ENCODE measurements around the gene C6orf47.

C6orf47 gene

DNA sequence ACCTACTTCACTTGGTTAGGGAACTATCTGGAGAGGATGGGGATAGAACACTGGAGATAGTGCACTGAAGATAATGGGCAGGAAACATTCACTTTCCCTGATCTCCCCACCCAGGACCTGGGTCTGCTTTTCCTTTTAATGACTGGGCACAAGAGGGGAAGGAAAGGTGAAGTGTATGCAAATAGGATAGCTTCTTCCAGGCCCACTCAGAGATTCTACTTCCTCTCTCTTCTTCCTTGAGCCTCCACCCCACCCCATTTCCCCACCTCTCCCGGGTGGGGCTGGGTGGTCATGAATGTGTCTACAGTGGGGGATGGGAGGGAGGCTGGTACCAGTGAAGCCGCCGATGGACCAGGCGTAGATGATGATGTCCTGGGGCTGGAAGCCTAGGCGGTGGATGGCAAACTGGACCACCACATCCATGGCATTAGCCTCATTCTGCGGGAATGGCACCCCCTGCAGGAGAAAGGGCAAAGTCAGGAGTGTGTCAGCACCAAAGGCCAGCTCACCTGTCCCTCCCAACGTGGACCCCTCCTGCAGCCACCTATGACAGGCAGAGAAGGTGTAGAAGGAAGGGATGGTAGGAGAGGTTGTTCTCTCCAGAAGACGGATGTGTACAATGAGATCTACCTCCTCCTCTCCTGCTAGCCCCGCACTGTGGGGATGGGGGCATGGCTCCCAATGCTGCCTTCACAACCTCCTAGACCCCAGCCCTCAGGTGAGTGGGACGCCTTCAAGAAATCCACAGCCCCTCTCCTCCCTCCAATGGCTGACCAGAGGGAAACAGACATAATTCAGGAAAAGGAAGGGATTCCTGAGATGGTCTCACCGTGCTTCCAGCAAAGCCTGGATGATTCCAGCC, 28.9 kb upstream of the C6orf47 start:
- H3K27ac ChIP-seq = no peak overlapping the region
- DNase-seq (ENCODE audit: low read depth, low spot score) = no peak

DNA sequence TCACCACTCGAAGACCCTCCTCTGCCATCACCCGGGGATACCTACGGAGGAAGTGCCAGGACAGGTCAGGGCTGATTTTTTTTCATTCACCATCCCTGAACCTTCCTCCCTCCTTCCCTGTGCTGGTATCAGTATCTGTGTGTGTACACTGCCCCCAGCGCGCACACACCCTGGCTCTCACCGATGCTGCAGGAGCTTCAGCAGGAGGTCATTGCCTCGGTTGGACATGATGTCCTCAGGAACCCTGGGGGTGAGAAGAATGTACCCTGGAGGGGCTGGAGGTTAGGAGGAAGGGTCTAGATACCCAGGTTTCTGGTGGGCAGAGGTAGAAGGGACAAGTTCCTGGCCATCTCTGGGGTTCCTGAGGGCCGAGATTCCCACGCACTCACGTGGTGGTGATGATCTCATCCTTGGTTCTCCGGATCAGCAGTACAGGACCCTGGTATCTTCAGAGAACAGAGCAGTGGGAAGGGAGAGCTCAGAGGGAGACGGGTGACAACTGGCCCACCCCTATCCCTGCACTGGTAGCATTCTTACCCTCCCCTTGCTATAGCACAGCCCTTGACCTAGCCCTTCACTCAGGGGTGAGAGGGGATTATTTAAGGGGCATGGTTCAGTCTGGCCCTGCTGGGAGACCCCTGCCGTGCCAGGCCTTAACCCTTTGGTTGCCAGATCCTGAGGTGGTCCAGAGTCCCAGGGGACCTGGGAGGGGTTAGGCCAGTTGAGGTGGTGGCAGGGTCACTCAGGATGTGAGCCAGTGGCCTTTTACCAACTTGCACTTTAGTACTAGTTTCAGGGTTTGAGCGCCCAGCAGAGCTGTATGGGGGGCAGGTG, 27.5 kb upstream of the C6orf47 start:
- no peak for DNase-seq (ENCODE audit: low read depth, low spot score)
- H3K27ac ChIP-seq = no peak overlapping the region

DNA sequence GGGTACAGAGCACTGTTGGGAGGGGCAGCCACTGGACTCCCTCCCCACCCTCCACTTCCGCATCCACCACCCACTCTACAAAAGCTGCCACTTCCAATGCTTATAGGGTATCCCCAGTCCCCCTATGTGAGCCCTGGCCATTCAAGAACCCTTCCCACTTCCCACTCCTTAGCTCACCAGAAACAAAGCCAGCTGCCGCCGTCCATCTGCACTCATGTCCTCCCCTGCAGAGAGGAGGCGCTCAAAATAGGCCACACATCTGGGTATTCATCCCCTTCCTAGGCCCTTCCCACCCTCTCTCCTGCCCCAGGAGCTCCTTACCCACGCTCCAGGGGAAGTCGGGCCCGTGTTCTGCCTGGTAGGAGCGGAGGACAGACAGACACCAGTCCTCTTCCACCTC, 26.7 kb upstream of the C6orf47 start:
- no peak for DNase-seq (ENCODE audit: low read depth, low spot score)
- H3K27ac ChIP-seq = no peak overlapping the region

DNA sequence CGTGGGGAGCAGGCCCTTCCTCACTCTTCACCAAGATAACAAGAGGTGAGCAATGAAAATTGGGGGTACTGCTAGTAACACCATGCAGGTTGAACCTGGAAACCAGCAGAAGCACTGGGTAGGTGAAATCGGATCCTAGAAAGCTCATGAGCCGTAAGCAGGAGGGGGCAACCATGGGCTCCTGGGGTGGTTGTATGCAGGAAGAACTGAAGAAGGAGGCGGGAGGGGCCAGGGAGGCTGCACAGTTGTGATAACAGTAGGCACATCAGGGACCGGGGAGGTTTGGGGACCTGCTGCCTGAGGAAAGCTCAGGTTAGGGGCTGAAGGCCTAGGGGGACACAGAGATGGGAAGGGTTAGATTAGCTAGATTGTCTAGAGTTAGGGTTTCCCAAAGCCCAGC, 25.9 kb upstream of the C6orf47 start:
- H3K27ac ChIP-seq = no peak overlapping the region
- DNase-seq (ENCODE audit: low read depth, low spot score) = no peak

DNA sequence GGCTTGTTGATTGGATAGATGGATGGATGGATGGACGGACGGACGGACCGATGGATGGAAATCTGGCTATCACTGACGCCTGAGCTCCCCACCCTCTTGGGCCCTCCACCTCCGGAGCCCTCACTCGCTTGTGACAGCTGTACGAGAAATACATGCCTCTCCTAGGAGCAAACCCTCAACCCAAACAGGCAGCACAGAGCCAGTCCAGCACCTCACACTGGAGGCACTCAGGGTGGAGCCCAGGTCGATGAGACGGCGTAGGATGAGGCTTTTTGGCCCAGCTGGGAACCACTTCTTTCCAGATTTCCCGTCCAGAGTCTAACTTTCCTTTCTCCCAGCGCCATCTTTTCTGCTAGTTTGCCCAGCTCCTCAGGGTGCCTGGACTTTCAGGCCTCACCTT, 23.0 kb upstream of the C6orf47 start:
- no peak overlapping the region for H3K27ac ChIP-seq
- no peak for DNase-seq (ENCODE audit: low read depth, low spot score)

DNA sequence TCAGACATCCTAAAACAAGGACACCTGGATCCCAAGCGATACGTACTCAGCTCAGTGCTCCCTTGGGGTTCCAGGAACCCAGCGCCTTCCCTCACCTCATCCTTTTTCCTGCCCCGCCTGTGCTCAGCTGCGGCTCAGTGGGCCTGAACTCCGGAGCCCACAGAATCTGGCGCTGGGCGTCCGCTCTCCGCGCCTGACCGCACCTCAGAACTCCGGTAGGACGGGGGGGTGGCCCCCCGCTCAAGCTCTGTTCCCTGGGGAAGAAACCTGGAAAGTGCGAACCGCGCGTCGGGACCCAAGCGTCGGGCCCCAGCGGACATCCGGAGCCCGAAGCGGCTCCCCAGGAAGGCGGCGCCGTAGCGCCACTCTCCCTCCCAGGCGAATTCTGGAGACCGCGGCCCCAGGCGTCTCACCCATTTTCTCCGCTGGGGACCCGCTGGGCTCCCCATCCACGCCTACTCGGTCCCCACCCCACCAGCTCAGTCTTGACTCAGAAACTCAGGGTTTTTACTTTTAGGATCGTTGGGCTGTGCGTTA, 20.6 kb upstream of the C6orf47 start:
- H3K27ac ChIP-seq = peak overlapping the region; percentile 40
- DNase-seq (ENCODE audit: low read depth, low spot score) = no peak

DNA sequence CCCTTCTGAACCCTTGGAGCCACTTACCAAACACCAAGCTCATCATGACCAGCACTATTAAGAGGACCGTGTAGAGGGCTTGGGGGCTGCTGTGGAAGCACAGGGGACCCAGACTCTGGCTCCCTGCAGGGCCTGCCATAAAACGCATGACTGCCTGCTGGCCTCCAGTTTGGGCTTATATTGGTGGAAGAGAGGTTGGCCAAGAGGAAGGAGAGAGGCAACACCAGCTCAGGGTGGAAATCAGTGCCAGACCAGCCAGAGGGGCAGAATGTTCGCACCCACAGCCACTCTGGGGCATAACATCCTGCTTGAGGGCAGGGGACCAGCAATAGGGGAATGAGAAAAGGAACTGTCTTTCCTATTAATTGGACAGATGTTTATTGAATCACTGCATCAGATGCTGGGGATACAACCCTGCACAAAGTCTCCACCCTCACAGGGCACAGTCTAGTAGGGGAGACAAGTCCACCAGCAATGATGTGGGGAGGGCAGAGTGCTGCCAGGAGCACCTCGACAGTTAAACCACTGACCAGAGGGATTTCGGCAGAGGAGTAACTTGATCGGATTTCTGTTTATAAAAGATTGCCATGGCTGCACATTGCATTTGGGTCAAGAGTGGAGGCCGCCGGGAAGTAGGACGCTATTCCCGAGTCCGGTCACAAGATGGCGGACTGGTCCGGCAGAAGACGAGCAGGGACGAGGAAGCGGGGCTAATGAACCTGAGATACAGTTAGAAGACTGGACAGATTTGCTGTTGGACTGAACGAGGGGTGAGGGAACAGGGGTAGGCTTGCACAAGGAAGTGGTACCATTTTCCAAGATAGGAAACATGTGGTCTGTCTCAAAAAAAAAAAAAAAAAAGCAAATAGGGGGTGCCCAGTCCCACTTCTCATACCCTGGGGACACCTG, 19.9 kb upstream of the C6orf47 start, which contains the start of gene LY6G5C:
TSS of gene LY6G5C (minus strand) at position 842 of the 909 bp plus-strand sequence. CDS start at position 148, 694 bp downstream.
- DNase-seq (ENCODE audit: low read depth, low spot score) = no peak
- H3K27ac ChIP-seq = peak within 1 kb of the TSS; percentile 40

DNA sequence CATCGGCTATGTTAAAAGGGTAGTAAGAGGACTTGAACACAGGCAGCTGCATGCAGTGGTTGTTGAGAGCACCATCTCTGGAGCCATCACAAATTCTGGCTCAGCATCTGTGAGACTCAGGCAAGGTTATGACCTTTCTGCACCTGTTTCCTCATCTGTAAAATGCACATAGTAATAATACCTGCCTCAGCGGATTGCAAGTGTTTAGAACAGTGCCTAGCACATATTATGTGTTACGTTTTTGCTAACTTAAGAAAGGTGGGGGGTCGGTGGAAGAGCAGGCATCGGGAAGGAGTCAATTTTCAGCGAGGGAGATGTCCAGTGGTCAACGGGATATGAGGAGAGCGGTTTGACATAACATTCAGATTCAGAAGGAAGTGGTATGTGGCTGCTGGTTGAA, 17.4 kb upstream of the C6orf47 start:
- DNase-seq (ENCODE audit: low read depth, low spot score) = no peak
- H3K27ac ChIP-seq = no peak overlapping the region

DNA sequence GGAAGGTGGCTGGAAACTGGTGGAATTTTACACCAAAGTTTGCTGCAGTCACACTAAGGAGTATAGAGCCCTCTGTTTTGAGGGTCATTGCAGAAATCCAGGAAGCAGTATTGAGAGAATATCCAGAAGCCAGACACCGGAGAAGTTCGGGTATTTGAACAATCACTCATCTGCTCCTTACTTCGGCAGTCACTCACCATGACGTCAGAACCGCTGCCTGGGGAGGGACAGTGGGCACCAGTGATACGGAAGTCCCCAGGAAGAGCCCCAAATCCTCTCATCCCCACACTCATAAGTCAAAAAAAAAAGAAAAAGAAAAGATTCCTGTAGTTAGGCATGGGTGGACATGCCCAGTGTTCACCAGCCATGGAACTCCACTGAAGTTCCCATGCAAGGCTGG, 16.3 kb upstream of the C6orf47 start:
- DNase-seq (ENCODE audit: low read depth, low spot score) = no peak
- H3K27ac ChIP-seq = no peak overlapping the region

DNA sequence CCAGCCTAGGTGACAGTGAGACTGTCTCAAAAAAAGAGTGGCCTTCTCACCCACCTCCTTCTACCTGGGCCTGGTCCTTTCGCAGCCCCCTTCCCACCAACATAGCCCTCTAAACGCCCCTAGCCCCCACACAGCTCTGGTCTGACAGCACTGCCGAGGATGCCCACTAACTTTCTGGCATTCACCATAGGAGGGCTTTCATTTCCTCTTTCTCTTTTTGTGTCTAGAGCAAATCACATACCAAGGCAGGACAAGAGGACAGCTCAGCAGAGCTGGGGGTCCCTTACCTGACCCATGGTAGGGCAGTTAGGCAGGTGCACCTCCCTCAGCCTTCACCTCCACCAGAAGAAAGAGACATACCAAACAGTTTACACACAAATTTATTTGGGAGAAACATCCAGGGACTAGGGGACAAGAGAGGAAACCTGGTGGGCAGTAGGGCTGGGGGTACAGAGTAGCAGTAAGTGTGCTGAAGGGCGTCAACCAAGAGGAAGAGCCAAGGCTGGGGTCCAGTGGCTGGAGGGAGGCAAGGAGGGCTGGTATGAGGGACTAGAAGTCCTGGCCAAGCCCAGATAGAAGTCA, 15.8 kb upstream of the C6orf47 start:
- DNase-seq (ENCODE audit: low read depth, low spot score) = no peak
- H3K27ac ChIP-seq = no peak overlapping the region

DNA sequence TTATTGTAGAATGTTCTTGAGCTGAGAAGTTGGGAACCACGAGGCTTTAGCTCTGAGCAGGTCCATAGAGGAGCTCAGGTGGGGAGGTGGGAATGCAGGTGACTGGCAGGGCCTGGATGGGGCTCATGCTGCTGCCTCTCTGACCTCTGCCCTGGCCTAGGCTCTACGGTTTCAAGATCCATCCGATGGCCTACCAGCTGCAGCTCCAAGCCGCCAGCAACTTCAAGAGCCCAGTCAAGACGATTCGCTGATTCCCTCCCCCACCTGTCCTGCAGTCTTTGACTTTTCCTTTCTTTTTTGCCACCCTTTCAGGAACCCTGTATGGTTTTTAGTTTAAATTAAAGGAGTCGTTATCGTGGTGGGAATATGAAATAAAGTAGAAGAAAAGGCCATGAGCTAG, 9.1 kb upstream of the C6orf47 start, which contains the start of gene LY6G5B:
TSS of gene LY6G5B (plus strand) at position 301 of the 400 bp plus-strand sequence. CDS start 975 bp downstream, outside the sequence.
- no peak within 1 kb of the TSS for H3K27ac ChIP-seq
- no peak for DNase-seq (ENCODE audit: low read depth, low spot score)

DNA sequence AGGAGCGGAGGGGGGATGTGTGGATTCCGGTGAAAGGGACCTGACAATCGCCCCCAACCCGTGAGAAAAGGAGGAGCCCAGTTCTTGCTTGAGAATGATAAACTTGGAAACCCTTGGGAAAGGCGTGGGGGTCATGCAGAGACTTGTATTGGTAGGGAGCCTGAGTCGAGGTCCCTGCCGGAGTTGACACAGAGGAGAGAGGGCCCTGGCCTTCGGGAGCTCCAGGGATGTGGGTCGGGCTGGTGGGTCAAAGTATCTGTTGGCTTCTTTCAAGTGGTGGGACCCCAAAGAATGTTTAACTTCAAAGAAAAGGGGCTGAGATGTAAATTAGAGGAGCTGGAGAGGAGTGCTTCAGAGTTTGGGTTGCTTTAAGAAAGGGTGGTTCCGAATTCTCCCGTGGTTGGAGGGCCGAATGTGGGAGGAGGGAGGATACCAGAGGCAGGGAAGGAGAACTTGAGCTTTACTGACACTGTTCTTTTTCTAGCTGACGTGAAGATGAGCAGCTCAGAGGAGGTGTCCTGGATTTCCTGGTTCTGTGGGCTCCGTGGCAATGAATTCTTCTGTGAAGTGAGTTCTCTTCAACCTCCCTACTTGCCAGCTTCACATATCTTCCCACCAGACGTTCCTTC, 5.9 kb upstream of the C6orf47 start:
- no peak for DNase-seq (ENCODE audit: low read depth, low spot score)
- peak overlapping the region; percentile 89 for H3K27ac ChIP-seq

DNA sequence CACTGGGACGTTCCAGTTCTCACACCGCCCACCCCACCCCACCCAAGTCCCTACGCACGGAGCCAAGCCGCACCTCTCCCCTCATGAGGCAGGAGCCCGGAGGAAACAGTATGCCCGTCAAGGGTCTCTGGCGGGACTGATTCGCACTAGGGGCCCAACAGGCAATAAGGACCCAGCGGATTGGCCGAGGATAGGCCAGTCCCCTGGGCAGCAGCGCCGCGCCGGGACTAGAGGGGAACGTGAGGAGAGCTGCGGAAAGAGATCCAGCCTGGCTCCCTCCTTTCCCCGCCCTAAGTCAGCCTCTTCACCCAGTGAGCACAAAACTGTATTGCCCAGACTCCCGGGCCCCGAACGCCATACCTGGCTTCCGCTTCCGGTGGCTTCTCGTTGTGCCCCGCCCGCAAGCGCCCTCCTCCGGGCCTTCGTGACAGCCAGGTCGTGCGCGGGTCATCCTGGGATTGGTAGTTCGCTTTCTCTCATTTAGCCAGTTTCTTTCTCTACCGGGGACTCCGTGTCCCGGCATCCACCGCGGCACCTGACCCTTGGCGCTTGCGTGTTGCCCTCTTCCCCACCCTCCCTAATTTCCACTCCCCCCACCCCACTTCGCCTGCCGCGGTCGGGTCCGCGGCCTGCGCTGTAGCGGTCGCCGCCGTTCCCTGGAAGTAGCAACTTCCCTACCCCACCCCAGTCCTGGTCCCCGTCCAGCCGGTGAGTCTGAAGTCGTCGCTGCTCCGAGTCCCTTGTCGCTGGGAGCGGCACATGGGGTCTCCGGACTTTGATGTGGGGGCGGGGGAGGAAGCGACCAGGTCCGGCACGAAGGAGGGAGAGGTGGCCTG, 5.1 kb upstream of the C6orf47 start, which contains the start of gene CSNK2B:
TSS of gene CSNK2B (plus strand) at position 580 of the 836 bp plus-strand sequence. CDS start 752 bp downstream, outside the sequence.
- DNase-seq (ENCODE audit: low read depth, low spot score) = peak; percentile 93
- peak within 1 kb of the TSS; percentile 89 for H3K27ac ChIP-seq

DNA sequence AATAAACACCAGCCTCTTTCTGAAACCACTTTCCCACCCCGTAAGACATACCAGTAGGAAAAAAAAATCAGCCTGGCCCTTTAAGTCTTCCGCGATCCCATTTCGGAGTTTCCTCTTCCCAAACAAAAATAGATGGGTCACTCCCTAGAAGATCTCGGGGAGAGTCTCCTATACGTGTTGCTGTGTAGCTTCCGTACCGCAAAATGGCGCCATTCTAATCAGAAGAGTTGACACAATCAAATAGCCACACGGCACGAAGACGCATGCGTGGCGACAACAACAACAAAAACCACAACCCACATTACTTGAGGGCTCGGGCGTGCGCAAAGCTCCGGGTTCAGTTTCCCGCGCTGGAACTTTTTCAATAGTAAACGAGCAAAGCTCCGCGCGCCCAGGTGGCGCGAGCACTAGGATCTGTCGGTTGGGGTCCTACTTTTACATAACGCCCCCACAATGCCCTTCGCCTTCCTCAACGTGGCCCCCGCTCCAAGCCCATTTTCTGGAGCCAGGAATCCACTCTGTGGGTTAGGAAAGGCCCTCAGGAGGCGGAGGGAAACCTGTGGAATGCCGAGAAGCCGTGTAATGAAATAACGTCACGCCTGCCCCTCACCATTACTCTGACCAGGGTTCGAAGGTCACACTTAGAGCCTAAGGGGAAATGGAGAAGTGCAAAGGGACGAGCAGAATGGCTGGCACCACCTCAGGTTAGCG, 4.4 kb upstream of the C6orf47 start, which contains the start of gene GPANK1:
TSS of gene GPANK1 (minus strand) at position 208 of the 711 bp plus-strand sequence. CDS start 519 bp downstream, outside the sequence.
- peak; percentile 83 for DNase-seq (ENCODE audit: low read depth, low spot score)
- peak within 1 kb of the TSS; percentile 89 for H3K27ac ChIP-seq

DNA sequence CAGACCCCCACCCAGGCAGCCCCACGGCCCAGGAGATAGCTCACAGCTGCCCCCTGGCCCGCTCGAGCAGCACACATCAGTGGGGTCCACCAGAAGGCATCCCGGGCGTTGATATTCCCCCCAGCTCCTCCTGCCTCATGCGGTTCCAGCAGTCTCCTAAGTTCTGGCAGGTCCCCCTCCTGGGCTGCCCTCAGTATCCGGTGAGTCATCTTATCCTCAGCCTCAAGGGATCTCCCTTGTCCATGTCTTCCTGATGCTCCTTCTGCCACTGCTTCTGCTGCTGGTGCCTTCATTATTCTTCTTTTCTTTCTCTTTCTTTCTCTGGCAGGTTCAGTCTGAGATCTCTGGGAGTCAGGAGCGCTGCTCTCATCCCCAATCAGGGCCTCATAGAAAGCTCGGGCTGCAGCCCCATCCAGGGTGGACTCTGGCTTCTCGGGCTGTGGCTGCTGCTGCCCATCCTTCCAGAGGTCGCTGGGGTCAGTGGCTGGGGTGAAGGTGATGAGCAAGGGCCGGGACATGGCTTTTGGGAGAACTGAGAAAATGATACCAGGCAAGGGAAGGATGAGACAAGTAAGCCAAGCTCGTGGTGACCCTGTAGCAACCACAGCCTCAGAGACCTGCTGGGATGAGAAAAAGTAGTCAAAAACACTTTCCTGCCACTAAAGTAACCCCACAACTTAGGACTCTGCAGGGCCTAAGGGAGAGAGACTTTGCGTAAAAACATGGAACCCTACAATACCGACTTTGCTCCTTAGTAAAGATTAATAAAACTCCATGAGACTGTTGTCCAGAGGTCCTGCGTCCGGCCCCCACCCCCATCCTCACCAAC, 3.6 kb upstream of the C6orf47 start:
- peak overlapping the region; percentile 89 for H3K27ac ChIP-seq
- peak; percentile 27 for DNase-seq (ENCODE audit: low read depth, low spot score)
